ENCODE results near the gene PSMD5. TPM values are rescaled to one million over a fixed set of nuclear protein-coding genes. Genes with fewer than 3 reads are reported as not detected.

Gene PSMD5
- total and polyA plus RNA-seq, 2 donors from 2014 or later: 17.1 to 38.3 TPM

- intact Hi-C loops (cut with DNase I): no loop called here
- peaks cover 0 to 3% (median 0%) of the 10 kb centered on the region in 3 donors for H3K36me3 ChIP-seq (ENCODE audit: control insufficient read depth in 2 of 3, insufficient read depth in 3 of 3, low read length in 3 of 3)
- H3K4me3 ChIP-seq (ENCODE audit: low read length in 3 of 3): no peak overlapping the region
- H3K27me3 ChIP-seq (ENCODE audit: control insufficient read depth, insufficient read depth, low read length): no peaks in the 10 kb centered on the region
- H3K9ac ChIP-seq (ENCODE audit: low read length in 3 of 3): no peak overlapping the region
- FAIRE-seq (no peak), DNase-seq (no peak)
- TF ChIP-seq, protein P1, sequence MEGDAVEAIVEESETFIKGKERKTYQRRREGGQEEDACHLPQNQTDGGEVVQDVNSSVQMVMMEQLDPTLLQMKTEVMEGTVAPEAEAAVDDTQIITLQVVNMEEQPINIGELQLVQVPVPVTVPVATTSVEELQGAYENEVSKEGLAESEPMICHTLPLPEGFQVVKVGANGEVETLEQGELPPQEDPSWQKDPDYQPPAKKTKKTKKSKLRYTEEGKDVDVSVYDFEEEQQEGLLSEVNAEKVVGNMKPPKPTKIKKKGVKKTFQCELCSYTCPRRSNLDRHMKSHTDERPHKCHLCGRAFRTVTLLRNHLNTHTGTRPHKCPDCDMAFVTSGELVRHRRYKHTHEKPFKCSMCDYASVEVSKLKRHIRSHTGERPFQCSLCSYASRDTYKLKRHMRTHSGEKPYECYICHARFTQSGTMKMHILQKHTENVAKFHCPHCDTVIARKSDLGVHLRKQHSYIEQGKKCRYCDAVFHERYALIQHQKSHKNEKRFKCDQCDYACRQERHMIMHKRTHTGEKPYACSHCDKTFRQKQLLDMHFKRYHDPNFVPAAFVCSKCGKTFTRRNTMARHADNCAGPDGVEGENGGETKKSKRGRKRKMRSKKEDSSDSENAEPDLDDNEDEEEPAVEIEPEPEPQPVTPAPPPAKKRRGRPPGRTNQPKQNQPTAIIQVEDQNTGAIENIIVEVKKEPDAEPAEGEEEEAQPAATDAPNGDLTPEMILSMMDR (IDR thresholded peaks at IDR 0.05; ENCODE audit: borderline replicate concordance, extremely low read depth, insufficient read depth): no peak
- H3K4me1 ChIP-seq (ENCODE audit: control insufficient read depth in 2 of 3, insufficient read depth in 2 of 3, low read depth in 1 of 3, low read length in 3 of 3): no peaks in the 10 kb centered on the region
- no peaks in the 10 kb centered on the region for H3K9me3 ChIP-seq (ENCODE audit: control insufficient read depth in 2 of 3, insufficient read depth in 1 of 3, low read length in 3 of 3)
- no peak overlapping the region for H3K27ac ChIP-seq (ENCODE audit: low read depth in 2 of 2, low read length in 2 of 2)
These were observed 14.0 kb upstream of the PSMD5 start for GRCh38 chr9:120856700-120857099.

DNA sequence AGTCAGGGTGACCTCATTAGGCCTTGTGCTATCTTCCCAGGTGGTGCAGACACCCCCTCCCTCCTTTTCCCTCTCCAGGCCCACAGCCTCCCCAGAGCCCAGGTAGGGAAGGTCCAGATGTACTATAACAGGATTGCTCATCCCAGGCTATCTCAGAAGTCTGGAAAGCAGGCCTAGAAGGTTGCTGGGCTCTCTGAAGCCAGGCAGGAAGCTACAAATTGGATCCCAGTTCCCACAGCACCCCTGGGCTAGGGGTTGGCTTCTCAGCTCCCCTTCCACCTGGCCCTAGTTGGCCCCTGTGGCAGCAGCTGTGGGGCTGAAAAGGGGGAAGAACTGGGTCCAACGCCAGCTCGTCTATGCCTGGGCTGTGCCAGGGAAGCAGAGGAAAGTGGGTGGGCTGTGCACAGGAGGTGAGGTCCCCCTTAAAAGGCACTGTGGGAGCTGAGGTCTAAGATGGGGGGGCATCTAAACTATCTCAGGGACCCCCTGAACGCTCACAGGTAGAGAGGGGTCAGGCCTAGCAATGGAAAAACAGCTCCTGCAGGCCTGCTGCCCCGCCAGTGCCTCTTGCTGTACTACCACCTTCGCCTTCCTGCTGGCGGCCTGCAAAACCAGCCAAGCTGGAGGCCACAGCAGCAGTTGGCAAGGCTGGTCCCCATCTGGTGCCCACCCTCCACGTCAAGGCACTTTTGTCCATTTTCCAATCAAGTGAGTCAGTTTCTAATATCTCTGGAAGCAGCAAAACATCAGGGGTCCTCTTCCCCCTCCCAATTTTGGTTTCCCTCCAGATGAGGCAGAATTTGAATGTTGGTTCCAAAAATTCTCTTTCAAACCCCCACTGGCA is 13.3 kb upstream of the PSMD5 start:
- H3K36me3 ChIP-seq (ENCODE audit: control insufficient read depth in 2 of 3, insufficient read depth in 3 of 3, low read length in 3 of 3): peaks cover 0 to 3% (median 2%) of the 10 kb centered on the region in 3 donors
- no peak for DNase-seq
- no peaks in the 10 kb centered on the region for H3K4me1 ChIP-seq (ENCODE audit: control insufficient read depth in 2 of 3, insufficient read depth in 2 of 3, low read depth in 1 of 3, low read length in 3 of 3)
- no peak overlapping the region for H3K4me3 ChIP-seq (ENCODE audit: low read length in 3 of 3)
- TF ChIP-seq, protein P1 (IDR thresholded peaks at IDR 0.05; ENCODE audit: borderline replicate concordance, extremely low read depth, insufficient read depth): no peak
- no peak overlapping the region for H3K9ac ChIP-seq (ENCODE audit: low read length in 3 of 3)
- H3K27ac ChIP-seq (ENCODE audit: low read depth in 2 of 2, low read length in 2 of 2): no peak overlapping the region
- H3K9me3 ChIP-seq (ENCODE audit: control insufficient read depth in 2 of 3, insufficient read depth in 1 of 3, low read length in 3 of 3): no peaks in the 10 kb centered on the region
- intact Hi-C loops (cut with DNase I): no loop called here
- FAIRE-seq: no peak
- no peaks in the 10 kb centered on the region for H3K27me3 ChIP-seq (ENCODE audit: control insufficient read depth, insufficient read depth, low read length)

- intact Hi-C loops (cut with DNase I): no loop called here
- TF ChIP-seq, protein P1 (IDR thresholded peaks at IDR 0.05; ENCODE audit: borderline replicate concordance, extremely low read depth, insufficient read depth): no peak
- no peak overlapping the region for H3K4me3 ChIP-seq (ENCODE audit: low read length in 3 of 3)
- H3K27ac ChIP-seq (ENCODE audit: low read depth in 2 of 2, low read length in 2 of 2): no peak overlapping the region
- peaks cover 0 to 2% (median 0%) of the 10 kb centered on the region in 3 donors for H3K36me3 ChIP-seq (ENCODE audit: control insufficient read depth in 2 of 3, insufficient read depth in 3 of 3, low read length in 3 of 3)
- H3K9ac ChIP-seq (ENCODE audit: low read length in 3 of 3): no peak overlapping the region
- FAIRE-seq (no peak), DNase-seq (no peak)
- no peaks in the 10 kb centered on the region for H3K4me1 ChIP-seq (ENCODE audit: control insufficient read depth in 2 of 3, insufficient read depth in 2 of 3, low read depth in 1 of 3, low read length in 3 of 3)
- H3K27me3 ChIP-seq (ENCODE audit: control insufficient read depth, insufficient read depth, low read length): no peaks in the 10 kb centered on the region
- H3K9me3 ChIP-seq (ENCODE audit: control insufficient read depth in 2 of 3, insufficient read depth in 1 of 3, low read length in 3 of 3): no peaks in the 10 kb centered on the region
These were observed 12.0 kb upstream of the PSMD5 start for GRCh38 chr9:120854596-120855327.

Data from kidney (tissue), 14 donors.